Astrocyte of the hippocampus (primary cell): ENCODE measurements around the gene RPS25.
A peak's percentile ranks its signal among the peaks of the same experiment; 100 is the strongest.
"Not testable (repeated sequence)": the region's sequence is repeated elsewhere in the genome, so short reads cannot be mapped to it uniquely, and the experiment has no call there.

Experiments
- DNase-seq: peaks from one replicate; pipeline ENCODE4 v3.0.0; 2011; ENCODE audit warnings: low read depth, low spot score

The RPS25 gene

DNA sequence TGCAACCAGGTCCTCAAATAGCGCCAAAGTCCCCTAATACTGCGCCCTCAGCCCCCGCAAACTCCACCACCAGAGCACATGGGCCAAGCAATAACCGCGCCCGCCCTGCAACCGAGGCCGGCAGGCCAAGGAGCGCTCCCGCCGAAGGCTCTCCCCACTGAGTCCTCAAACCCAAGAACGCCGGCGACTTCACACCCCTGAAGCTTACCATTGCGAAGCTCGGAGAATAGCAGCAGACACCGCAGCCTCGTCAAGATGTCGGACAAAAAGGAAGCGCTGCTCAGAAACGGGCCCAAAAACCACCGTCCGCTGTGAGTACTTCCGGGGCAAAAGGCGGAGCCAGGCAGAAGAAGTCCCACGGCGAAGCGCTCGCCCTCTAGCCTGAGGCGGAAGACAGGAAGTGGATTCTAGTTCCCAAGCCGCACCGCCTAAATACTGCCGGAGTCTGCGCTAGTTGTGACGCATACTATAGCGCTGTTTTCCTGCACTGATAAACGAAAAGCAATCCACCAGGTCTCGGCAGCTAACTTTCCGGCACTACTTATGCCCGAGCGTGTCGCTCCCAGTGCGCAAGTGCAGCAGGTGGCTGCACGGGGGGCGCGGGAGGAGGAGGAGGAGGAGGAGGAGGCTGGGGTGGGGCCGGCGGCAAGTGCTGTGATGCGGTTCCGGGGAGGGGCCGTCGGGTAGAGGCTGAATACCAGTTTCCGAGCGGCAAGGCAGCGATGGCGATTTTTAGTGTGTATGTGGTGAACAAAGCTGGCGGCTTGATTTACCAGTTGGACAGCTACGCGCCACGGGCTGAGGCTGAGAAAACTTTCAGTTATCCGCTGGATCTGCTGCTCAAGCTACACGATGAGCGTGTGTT is at the start of gene RPS25, which contains the start of gene TRAPPC4:
Gene RPS25, minus strand, starts transcription at position 270 of the 865 bp plus-strand sequence. Its CDS starts 59 bp downstream, at position 211.
Gene TRAPPC4, plus strand, starts transcription at position 693 of the 865 bp plus-strand sequence. Its CDS starts 30 bp downstream, at position 723.
- DNase-seq, result peak; percentile 97

DNA sequence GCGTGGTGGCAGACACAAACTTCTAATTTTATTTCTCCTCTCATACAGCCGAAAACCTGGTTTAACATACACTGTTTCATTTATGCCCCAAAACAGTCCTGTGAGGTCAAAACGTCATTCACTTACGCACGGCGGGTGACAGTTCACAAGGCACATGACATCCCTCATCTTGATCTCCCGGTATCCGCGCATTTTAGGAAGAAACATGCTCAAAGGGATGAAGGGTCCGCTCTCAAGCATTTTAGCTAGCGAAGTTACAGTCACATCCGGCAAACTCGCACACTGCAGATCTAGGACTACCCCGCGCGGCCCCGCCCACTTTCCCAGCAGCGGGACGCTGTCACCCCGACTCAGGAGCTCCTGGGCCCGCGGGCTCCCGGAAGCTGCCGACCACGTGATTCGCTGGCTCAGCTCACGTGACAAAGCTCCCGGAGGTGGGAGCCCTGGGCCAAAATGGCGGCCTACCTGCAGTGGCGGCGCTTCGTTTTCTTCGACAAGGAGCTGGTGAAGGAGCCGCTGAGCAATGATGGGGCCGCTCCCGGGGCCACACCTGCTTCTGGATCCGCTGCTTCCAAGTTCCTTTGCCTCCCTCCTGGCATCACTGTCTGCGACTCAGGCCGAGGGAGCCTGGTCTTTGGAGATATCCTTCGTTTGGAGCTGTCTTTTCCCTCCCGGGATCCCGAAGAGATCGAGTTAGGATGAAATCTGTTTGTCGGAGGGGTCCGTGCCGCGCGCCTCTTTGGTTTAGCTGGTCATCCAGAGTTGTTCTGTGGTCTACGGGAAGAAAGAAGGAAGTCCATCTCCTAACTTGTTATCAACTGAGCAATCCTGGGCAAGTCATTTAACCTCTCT is 49.5 kb upstream of the RPS25 start, which contains the start of gene VPS11:
Gene VPS11, plus strand, starts transcription at position 448 of the 852 bp plus-strand sequence. Its CDS starts 6 bp downstream, at position 454.
- DNase-seq, result peak; percentile 98

DNA sequence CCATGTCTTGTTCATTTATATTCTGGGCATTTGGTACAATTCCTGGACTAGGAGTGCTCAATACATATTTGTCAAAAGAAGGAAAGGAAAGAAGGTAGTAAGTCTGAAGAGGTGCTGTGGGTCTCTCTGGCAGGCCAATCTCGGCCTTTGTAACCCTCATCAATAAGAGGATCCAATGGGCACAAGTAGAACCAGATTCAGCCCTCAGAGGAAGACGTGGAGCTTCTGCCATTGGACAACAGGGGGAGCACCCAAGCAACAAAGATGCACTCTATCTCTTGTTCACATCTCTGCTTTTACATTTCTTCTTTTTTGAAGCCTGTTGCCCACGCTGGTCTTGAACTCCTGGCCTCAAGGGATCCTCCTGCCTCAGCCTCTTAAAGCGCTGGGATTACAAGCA is 47.2 kb upstream of the RPS25 start:
- DNase-seq, result no peak

DNA sequence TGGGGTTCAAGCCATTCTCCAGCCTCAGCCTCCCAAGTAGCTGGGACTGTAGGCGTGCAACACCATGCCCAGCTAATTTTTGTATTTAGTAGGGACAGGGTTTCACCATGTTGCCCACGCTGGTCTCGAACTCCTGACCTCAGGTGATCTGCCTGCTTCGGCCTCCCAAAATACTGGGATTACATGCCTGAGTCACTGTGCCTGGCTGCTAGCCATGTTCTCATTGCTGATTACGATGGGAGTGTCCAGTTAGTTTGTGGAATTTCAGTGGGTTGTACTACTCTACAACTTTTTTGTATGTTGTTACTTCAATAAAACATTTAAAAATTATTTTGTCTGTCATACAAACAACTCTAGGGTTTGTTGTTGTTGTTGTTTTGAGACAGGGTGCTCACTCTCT is 44.6 kb upstream of the RPS25 start:
- peak; percentile 59 for DNase-seq

DNA sequence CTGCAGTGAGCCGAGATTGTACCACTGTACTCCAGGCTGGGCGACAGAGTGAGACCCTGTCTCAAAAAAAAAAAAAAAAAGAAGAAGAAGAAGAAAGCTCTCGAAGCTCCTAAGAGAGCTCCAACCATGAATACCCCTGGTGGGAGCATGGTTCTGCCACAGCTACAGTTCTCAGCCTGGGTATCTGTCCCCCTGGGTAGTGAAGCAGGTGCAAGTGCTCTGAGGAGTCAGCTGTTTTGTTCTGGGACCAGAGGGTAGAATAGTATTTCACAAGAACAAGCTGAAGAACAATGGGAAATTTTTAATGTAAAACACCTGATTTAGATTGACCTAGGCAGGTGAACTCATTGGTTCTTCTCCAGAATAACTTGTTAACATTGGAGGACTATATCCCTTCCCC is 43.1 kb upstream of the RPS25 start:
- DNase-seq, result no peak

DNA sequence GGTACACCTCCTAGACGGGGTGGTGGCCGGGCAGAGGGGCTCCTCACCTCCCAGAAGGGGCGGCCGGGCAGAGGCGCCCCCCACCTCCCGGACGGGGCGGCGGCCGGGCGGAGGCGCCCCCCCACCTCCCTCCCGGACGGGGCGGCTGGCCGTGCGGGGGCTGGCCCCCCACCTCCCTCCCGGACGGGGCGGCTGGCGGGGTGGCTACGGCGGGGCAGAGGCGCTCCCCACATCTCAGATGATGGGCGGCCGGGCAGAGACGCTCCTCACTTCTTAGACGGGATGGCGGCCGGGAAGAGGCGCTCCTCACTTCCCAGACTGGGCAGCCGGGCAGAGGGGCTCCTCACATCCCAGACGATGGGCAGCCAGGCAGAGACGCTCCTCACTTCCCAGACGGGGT is 41.0 kb upstream of the RPS25 start:
- not testable (repeated sequence) for DNase-seq

DNA sequence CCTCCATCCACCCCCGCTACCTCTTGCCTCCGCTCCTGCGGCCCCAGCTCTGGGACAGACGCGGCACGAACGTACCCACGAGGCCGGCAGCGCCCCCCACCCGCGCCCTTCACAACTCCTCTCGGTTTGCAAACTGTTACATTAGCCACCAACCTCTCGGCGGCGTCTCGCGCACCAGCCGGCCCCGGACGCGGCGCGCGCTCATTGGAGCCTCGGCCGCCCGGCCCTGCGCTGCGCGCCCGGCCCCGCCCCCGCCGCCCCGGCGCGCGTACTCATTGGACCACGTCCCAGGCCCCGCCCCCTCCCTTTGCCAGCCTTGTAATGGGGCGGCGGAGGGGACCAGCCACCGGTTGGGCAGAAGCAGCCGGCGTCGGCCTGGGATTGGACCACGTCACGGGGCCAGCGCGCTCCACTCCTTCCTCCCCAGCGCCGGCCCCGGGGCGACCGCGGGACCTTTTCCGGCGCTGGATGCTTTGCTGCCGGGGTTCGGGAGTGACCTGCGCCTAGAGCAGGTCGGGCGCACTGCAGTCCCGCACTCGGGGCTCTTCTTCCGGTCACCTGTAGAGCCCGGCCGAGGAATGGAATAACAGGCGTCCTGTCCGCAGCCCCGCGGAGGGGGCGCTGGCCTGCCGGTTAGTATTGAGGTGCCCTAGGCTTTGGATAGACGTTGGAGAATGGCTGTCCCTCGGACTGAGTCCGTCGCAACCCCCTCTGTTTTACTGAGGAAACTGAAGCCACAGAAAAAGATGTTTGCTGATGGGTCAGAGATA is 39.0 kb upstream of the RPS25 start, which contains the start of gene HYOU1:
Gene HYOU1, minus strand, starts transcription at position 206 of the 770 bp plus-strand sequence. CDS start 1,045 bp downstream, outside the sequence.
- DNase-seq, result peak; percentile 99

DNA sequence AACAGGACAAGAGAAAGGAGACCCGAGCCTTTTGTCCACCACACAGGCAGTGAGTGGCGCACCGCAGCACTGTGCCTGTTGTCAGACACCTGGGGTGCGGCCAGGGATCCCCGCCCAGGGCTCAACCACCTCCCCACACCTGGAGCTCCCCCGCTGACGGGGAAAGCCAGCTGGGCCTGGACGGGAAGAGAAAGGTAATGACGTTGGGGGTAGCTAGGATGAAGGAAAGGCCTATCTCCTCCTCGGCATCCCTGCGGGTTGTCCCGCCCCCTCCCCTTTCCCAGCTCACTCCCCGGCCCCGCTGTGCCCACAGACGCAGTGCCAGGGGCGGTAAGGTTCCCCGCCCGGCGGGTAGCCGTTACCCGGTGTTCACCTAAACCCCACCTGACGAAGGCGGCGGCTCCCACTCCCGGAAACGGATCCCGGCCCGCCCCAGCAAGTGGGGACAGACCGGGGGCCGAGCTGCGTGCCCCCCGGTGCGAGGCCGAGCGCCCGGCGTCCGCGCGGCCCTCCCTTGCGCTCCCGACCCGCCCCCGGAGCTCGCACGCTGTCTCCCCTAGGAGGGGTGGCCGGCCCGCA is 38.4 kb upstream of the RPS25 start:
- DNase-seq, result peak; percentile 38

DNA sequence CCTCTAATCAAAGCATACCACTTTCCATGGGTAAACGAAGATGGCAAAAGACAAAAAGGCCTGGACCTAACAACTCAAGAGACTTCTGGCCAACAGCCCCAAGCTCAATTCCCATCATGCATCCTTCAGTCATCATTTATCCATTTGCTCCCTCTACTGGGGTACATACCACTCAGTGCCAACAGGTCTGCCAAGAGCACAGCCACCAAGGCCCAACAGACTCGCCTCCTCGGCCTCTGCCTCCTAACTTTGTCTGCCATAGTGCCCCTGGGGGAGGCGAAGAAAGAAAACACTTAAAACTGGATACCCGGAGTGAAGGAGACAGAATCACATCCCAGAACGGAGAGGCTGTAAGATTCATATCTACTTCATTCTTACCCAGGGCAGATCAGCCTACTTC is 37.8 kb upstream of the RPS25 start:
- DNase-seq, result peak; percentile 43

DNA sequence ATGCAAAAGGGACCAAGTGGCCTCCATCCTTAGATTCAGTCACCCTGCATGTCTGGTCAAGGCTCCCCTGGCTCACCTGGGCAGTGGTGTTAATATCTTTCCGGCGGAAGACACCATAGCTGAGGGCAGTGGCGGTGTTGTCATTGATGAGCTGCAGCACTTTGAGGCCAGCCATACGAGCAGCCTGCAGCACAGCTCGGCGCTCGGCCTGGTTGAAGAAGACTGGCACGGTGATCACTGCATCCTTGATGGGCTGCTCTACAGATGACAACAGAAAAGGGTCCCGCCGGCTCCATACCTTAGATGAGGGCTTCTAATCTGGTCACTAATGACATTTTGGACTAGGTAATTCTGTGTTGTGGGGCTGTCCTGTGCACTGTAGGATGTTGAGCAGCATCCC is 36.3 kb upstream of the RPS25 start:
- DNase-seq, result no peak

DNA sequence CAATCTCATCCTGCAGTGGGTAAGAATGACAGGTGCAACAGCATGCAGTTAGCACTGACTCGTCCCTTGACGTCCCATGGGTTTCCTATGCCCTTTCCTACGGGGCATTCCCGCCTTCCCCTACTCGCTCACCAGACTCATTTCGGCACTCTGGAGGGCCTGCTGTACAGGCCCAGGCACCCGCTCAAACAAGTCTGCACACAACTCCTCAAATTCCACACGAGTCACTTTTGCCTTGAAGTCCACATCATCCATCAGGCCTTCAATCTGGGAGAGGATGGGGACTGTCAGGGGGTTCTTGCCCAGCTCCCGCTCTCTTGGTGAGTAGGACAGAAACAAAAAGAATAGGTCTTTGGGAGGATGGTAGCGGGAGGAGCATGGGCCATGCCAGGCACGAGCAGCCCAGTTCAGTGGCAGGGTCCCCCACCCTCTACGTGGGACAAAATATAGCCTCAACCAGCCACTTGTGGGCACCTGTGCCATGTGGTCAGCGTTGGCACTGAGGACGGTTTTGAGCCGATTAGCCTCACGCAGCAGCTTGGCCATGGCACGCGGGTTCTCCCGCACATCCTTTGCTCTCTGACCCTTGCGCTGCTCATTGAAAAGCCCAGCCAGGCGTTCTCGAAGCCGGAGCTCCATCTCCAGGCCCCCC is 34.1 kb upstream of the RPS25 start:
- no peak for DNase-seq

DNA sequence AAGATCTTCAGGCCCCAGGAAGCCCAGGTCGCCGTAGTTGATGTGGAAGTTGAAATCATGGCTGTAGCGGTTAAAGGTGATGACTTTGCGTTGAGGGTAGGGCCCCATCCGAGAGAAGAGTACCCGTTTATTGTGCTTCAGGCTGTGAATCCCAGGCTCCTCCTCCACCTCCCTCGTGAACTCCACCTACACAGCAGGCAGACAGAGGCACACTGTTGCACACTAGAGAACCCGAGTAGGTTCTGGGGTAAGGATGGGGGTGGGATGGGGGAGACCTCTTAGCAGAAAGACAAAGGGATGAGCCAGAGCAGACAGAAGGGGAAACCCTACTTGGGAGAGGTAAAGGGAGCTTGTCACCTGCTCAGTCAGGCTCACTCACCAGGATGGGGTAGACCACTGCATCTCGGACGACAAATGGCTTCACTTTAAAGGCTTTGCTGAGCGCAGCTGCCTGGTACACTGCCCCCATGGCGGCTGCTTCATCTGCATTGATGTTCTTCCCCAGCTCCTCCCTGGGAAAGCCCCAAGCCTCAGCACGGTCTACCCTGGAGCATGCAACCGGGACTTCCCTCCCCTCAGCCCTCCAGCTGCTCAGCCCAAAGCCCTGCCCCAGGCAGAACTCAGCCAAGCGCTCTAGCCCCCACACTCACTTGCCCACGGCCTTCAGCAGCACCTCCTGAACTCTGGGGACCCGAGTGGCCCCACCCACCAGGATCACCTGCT is 33.5 kb upstream of the RPS25 start:
- DNase-seq, result no peak

DNA sequence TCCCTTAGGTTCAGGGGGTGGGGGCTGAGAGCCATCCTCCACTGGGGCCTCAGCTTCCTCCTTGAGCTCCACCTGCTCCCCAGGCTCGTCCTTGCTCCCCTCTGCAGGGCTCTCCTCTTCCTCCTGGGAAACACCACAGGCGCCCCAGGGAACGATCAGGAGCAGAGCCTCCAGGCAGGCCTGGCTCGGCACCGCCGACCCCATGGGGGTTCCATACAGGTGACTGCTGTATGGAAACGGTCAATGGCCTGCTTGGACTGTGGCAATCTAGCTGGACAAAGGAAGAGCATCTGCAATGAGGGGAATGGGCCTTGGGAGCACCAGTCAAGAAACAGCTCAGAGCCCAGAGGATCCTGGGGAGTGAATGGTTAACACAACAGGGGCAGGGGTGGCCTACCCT is 30.9 kb upstream of the RPS25 start:
- no peak for DNase-seq

DNA sequence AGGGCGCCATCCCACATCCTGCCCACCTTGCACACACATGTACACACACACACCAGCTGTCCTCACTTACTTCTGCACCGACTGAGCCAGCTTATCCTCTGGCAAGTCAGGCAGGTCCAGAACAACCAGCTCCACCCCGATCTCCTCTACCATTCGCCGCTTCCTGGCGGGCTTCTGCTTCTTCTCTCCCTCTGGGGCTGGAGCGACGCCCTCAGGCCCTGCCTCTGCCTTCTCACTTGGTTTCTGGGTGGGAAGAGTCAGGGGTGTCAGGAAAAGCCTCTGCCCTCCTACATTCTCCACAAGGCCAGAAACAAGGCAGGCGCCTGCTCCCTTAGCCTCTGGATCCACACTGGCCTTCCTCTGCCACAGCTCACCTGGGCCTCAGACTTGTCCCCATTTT is 30.5 kb upstream of the RPS25 start:
- DNase-seq, result no peak

DNA sequence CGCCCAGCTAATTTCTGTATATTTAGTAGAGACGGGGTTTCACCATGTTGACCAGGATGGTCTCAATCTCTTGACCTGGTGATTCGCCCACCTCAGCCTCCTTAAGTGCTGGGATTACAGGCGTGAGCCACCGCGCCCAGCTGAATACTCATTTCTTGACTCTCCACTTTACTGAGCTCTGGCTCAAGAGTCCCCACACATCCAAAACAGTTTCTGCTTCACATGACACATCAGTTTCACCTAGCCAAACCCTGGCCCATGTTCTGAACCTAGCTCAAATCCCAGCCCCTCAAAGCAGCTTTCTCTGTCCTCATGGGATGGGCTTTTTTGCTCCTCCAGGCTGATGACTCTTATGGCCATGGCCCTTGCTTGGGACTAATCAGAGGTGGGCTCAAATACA is 29.1 kb upstream of the RPS25 start:
- DNase-seq, result no peak

DNA sequence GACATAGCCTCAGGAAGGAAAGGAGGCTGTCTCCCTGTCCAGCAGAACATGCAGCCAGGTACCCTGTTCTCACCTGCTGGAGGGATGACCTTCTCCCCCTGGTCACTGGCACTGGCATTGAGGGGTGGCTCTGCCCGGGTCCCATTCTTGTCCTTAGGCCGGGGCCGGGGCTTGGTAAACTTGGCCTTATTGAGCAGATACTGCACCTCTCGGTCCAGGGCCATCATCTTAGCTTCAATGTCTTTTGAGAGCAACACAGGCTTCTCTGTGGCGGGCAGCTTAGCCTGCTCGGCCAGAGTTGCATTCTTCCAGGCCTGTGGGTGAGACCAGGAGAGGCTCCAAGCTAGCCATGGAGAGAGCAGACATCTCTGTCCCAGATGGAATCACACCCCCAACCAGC is 28.3 kb upstream of the RPS25 start:
- no peak for DNase-seq

DNA sequence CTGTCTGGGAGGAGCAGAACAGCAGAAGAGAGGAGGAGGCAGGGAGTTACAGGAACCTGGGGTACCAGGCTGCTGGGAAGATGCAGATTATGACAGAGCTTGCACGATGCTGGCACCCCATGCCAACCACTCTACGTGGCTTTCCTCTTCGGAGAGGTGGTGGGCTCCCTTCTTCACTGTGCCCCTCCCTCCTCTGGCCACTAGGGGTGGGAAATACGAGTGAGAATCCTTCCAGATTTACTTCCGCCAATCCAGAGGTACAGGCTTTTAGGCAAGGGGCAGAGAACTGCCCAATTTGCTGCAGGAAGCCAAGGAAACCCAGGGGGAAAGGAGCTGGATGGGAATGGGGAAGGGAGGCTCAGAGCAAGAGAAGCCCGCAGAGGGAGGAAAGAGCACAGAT is 26.6 kb upstream of the RPS25 start:
- DNase-seq, result no peak

DNA sequence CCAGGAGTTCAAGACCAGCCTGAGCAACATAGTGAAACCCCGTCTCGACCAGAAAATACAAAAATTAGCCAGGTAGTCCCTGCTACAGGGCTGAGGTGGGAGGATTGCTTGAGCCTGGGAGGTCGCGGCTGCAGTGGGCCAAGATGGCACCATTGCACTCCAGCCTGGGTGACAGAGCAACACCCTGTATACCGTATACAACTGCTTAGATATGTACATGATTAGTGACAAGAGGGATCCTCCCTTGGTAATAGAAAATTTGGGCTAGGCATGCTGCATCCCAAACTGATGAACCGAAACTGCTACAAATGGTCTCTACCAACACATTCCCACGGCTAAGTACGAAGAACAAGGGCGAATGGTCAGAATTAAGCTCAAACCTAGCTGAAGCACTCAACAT is 24.8 kb upstream of the RPS25 start:
- DNase-seq, result no peak

DNA sequence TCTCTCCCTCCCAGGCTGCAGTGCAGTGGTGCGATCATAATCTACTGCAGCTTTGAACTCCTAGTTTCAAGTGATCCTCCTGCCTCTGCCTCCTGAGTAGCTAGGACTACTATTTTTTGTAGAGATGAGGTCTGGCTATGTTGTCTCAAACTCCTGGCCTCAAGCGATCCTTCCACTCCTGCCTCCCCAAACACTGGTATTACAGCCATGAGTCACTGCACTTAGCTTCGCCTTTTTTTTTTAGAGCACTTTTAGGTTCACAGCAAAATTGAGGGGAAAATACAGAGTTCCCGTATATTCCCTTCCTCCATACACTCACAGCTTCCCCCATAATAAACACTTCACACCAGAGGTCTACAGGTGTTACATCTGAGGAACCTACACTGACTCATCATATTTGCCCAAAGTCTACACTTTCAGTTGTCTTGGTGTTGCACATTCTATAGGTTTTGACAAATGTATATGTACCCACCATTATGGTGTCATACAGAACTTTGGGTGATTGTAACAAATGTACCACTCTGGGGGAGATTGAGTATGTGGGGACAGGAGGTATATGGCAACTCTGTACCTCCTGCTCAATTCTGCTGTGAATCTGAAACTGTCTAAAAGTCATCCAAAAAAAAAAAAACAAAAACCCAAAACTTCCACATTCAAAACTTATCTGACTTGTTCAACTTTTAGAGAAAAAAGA is 23.8 kb upstream of the RPS25 start:
- DNase-seq, result no peak
